ENCODE measurements around the gene FOLR1. TPM values are rescaled to one million over a fixed set of nuclear protein-coding genes. Genes with fewer than 3 reads are reported as not detected.
A peak's percentile ranks its signal among the peaks of the same experiment; 100 is the strongest.

Gene FOLR1
- total and polyA plus RNA-seq, 7 donors = 0.22 to 0.36 TPM; not detected in 5

DNA sequence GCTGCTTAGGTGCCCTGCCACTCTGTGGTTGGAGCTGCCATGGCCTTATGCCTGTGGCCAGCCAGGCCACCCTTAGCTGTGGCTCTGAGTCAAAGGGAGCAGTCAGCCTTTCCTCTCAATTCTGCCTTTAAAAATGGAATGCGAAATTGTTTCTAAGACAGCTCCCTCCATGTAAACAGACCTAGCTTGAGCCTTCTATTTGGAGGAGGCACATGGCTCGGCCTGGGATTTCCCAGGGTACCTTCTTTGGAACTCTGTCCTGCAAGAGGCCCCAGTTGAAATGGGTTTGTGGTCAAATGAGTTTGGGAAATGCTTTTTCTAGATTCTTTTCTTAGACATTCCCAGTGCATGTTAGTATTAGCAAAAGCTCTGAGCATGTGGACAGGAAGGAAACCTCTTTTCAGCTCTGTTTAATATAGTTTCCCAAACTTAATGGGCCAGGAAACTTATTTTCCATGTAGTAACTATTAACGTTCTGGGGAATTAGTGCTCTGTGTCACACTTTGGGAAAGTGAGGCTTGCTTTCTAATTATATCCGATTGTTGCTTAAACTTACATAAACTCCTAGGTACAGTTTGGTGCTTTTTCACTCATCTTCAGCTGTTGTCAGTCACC is 44.2 kb downstream of the FOLR1 start:
- DNase-seq (no peak), ATAC-seq (no peak)
- peaks cover 10% of the 10 kb centered on the region for H3K4me1 ChIP-seq
- peak overlapping the region; percentile 36 for H3K27ac ChIP-seq
- WGBS, 3 donors = 38 to 56% (median 46%) methylated on average over 4 of the region's 4 CpGs
- H3K9me3 ChIP-seq = no peaks in the 10 kb centered on the region
- H3K36me3 ChIP-seq (ENCODE audit: insufficient read depth in 1 of 2, low read depth in 1 of 2) = peaks cover 0 to 73% of the 10 kb centered on the region in 2 donors
- TF ChIP-seq, protein P1, sequence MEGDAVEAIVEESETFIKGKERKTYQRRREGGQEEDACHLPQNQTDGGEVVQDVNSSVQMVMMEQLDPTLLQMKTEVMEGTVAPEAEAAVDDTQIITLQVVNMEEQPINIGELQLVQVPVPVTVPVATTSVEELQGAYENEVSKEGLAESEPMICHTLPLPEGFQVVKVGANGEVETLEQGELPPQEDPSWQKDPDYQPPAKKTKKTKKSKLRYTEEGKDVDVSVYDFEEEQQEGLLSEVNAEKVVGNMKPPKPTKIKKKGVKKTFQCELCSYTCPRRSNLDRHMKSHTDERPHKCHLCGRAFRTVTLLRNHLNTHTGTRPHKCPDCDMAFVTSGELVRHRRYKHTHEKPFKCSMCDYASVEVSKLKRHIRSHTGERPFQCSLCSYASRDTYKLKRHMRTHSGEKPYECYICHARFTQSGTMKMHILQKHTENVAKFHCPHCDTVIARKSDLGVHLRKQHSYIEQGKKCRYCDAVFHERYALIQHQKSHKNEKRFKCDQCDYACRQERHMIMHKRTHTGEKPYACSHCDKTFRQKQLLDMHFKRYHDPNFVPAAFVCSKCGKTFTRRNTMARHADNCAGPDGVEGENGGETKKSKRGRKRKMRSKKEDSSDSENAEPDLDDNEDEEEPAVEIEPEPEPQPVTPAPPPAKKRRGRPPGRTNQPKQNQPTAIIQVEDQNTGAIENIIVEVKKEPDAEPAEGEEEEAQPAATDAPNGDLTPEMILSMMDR (IDR thresholded peaks at IDR 0.05) = no peak
- no peak overlapping the region for H3K4me3 ChIP-seq
- intact Hi-C loops (cut with DNase I) = loop anchor here (5.0 to 10.0 kb wide), 4 partner anchors 121 to 221 kb away; partner anchors contain the start of genes ANAPC15 (in 1 of the 2) and CLPB (in 1 of the 2)
- peaks cover 0 to 4% (median 0%) of the 10 kb centered on the region in 3 donors for H3K27me3 ChIP-seq (ENCODE audit: insufficient read depth in 3 of 3, low read length in 2 of 3)

DNA sequence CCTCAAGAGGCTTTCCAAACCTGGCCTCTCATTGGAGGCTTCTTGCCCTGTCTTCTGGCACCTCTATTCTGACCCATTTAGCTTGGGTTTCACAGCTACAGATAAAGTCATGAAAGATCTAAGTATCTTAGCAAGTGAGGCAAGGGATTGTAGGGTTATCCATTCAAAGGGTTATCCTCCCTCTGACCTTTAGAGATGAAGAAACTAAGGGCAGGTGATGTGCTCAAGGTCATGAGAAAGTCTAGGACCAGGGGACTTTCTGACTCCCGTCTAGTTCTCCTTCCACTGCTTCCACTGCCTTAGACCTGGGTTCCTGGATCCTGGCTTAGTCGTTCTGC is 44.8 kb downstream of the FOLR1 start:
- no peak overlapping the region for H3K4me3 ChIP-seq
- intact Hi-C loops (cut with DNase I) = loop anchor here (5.0 to 10.0 kb wide), 4 partner anchors 122 to 222 kb away; partner anchors contain the start of genes ANAPC15 (in 1 of the 2) and CLPB (in 1 of the 2)
- 54 to 75% (median 66%) methylated on average over 2 of the region's 2 CpGs for WGBS, 3 donors
- H3K4me1 ChIP-seq = peaks cover 10% of the 10 kb centered on the region
- TF ChIP-seq, protein P1 (IDR thresholded peaks at IDR 0.05) = no peak
- peaks cover 0 to 4% (median 0%) of the 10 kb centered on the region in 3 donors for H3K27me3 ChIP-seq (ENCODE audit: insufficient read depth in 3 of 3, low read length in 2 of 3)
- H3K27ac ChIP-seq = no peak overlapping the region
- no peak for DNase-seq
- H3K9me3 ChIP-seq = no peaks in the 10 kb centered on the region
- ATAC-seq = no peak
- H3K36me3 ChIP-seq (ENCODE audit: insufficient read depth in 1 of 2, low read depth in 1 of 2) = peaks cover 0 to 68% of the 10 kb centered on the region in 2 donors

DNA sequence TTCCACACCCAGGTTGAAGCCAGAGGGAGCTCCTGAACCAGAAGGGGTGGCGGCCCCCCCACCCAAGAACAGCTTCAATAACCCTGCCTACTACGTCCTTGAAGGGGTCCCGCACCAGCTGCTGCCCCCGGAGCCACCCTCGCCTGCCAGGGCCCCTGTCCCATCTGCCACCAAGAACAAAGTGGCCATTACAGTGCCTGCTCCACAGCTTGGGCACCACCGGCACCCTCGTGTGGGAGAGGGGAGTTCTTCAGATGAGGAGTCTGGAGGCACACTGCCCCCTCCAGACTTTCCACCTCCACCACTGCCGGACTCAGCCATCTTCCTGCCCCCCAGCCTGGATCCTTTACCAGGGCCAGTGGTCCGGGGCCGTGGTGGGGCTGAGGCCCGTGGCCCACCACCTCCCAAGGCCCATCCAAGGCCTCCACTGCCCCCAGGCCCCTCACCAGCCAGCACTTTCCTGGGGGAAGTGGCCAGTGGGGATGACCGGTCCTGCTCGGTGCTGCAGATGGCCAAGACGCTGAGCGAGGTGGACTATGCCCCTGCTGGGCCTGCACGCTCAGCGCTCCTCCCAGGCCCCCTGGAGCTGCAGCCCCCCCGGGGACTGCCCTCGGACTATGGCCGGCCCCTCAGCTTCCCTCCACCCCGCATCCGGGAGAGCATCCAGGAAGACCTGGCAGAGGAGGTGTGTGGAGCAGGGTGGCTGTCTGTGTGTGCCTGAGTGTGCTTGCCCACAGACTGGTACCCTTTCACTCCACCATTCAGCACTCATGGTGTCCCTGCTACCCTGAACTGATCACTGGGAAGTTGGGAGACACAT is 45.4 kb downstream of the FOLR1 start:
- H3K9me3 ChIP-seq = no peaks in the 10 kb centered on the region
- H3K36me3 ChIP-seq (ENCODE audit: insufficient read depth in 1 of 2, low read depth in 1 of 2) = peaks cover 0 to 62% of the 10 kb centered on the region in 2 donors
- no peak overlapping the region for H3K4me3 ChIP-seq
- 77 to 79% (median 77%) methylated on average over 17 to 22 of the region's 22 CpGs for WGBS, 3 donors
- no peak for DNase-seq
- peaks cover 0 to 10% (median 1%) of the 10 kb centered on the region in 3 donors for H3K27me3 ChIP-seq (ENCODE audit: insufficient read depth in 3 of 3, low read length in 2 of 3)
- no peak overlapping the region for H3K27ac ChIP-seq
- intact Hi-C loops (cut with DNase I) = loop anchor here (5.0 to 10.0 kb wide), 4 partner anchors 123 to 223 kb away; partner anchors contain the start of genes ANAPC15 (in 1 of the 2) and CLPB (in 1 of the 2)
- TF ChIP-seq, protein P1 (IDR thresholded peaks at IDR 0.05) = no peak
- peaks cover 10% of the 10 kb centered on the region for H3K4me1 ChIP-seq
- no peak for ATAC-seq

DNA sequence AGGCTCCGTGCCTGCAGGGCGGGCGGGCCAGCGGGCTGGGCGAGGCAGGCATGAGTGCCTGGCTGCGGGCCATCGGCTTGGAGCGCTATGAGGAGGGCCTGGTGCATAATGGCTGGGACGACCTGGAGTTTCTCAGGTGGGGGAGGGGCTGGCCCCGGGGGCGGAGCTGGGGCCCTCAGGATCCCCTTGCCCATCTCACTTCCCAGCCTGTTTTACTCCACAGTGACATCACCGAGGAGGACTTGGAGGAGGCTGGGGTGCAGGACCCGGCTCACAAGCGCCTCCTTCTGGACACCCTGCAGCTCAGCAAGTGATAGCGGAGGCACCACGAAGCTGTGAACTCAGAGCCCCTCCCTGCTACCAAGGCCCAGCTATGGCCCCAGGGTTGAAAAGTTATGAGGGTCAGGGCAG is 46.1 kb downstream of the FOLR1 start:
- ATAC-seq = peak; percentile 21 to 67 (median 43)
- no peak overlapping the region for H3K27ac ChIP-seq
- peaks cover 0 to 16% (median 6%) of the 10 kb centered on the region in 3 donors for H3K27me3 ChIP-seq (ENCODE audit: insufficient read depth in 3 of 3, low read length in 2 of 3)
- no peaks in the 10 kb centered on the region for H3K9me3 ChIP-seq
- peaks cover 10% of the 10 kb centered on the region for H3K4me1 ChIP-seq
- TF ChIP-seq, protein P1 (IDR thresholded peaks at IDR 0.05) = peak; percentile 53
- peaks cover 0 to 55% of the 10 kb centered on the region in 2 donors for H3K36me3 ChIP-seq (ENCODE audit: insufficient read depth in 1 of 2, low read depth in 1 of 2)
- no peak overlapping the region for H3K4me3 ChIP-seq
- DNase-seq = peak in 1 of 2 donors; percentile 78
- WGBS, 3 donors = 50 to 58% (median 54%) methylated on average over 15 to 16 of the region's 16 CpGs
- intact Hi-C loops (cut with DNase I) = loop anchor here (5.0 to 10.0 kb wide), 4 partner anchors 123 to 223 kb away; partner anchors contain the start of genes ANAPC15 (in 1 of the 2) and CLPB (in 1 of the 2)
